ENCODE measurements around the gene C6orf15.

DNA sequence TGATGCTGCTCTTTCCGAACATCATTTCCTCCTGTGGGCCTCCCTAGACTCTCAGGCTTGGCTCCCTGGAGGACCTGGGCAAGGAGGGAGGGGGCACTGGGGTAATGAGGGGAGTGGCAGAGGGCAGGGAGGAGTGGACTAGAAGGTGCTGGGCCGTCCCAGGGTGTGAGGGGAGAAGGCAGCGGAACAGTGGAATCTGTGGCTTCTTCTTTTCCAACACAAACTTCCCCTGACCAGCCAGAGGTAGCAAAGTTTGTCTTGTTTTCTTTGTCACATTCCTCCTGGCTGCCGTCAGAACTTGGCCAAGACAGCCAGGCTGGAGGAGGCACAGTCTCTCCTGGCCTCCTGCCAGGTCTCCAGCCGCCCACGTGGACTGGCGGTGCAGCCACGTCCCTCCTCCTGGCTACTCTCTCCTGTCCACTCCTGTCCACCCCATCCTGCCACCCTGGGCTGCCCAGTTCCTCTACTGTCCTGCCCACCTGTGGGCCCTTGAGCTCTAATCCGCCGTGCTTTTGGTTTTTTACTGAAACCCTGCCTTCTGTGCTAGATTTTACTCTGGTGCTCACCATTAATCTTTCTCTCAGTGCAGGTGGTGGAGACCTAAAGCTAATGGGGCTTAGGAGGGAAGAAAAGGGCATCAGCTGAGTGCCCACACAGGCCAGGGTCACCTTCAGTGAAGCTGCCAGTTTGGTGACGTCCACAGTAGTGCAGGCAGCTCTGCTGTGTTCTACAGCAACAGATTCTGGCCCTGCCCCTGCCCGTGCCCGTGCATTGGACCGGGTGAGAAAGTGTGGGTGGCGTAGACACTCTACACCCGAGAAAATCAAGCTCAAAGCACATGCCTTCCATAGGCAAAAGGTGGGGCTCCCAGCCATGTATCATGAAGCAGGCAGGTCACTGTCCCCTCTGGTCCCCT lies 10.7 kb upstream of the C6orf15 start:
- TF ChIP-seq, protein P1, sequence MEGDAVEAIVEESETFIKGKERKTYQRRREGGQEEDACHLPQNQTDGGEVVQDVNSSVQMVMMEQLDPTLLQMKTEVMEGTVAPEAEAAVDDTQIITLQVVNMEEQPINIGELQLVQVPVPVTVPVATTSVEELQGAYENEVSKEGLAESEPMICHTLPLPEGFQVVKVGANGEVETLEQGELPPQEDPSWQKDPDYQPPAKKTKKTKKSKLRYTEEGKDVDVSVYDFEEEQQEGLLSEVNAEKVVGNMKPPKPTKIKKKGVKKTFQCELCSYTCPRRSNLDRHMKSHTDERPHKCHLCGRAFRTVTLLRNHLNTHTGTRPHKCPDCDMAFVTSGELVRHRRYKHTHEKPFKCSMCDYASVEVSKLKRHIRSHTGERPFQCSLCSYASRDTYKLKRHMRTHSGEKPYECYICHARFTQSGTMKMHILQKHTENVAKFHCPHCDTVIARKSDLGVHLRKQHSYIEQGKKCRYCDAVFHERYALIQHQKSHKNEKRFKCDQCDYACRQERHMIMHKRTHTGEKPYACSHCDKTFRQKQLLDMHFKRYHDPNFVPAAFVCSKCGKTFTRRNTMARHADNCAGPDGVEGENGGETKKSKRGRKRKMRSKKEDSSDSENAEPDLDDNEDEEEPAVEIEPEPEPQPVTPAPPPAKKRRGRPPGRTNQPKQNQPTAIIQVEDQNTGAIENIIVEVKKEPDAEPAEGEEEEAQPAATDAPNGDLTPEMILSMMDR (IDR thresholded peaks at IDR 0.05; ENCODE audit: extremely low read depth in 1 of 2, insufficient read depth in 1 of 2, low read depth in 1 of 2, low read length in 2 of 2), result no peak
- TF ChIP-seq POLR2A (IDR thresholded peaks at IDR 0.05; ENCODE audit: low read depth, low read length) (no peak), EZH2 (IDR thresholded peaks at IDR 0.05; ENCODE audit: borderline replicate concordance, low read depth, low read length, severe bottlenecking) (no peak), POLR2AphosphoS5 (IDR thresholded peaks at IDR 0.05; ENCODE audit: insufficient read depth, low read depth, low read length) (peak; percentile 74)

Data from endothelial cell of umbilical vein (primary cell).